Neuronal stem cell (in vitro differentiated cells): ENCODE data around the gene SPAG6.
A peak's percentile ranks its signal among the peaks of the same experiment; 100 is the strongest.

Experiments used
- DNase-seq: peaks from one replicate; pipeline ENCODE4 v3.0.0-alpha.2; 2013; ENCODE audit warnings: low spot score
- H2AFZ ChIP-seq: one replicate; pipeline ENCODE4 v1.6.1; 2013; ENCODE audit warnings: mild to moderate bottlenecking, low read length, inconsistent platforms
- H2AK5ac ChIP-seq: 2 replicates; pipeline ENCODE4 v1.6.1; 2013; ENCODE audit warnings: low read depth, mild to moderate bottlenecking, inconsistent platforms, low read length, moderate library complexity, mixed read lengths
- H2BK120ac ChIP-seq: 2 replicates; pipeline ENCODE4 v1.6.1; 2013; ENCODE audit warnings: low read depth, mild to moderate bottlenecking, inconsistent platforms, low read length, moderate library complexity, mixed read lengths
- H2BK12ac ChIP-seq: one replicate; pipeline ENCODE4 v1.6.1; 2013; ENCODE audit warnings: low read length, inconsistent platforms
- H2BK15ac ChIP-seq: 2 replicates; pipeline ENCODE4 v1.6.1; 2013; ENCODE audit warnings: mild to moderate bottlenecking, low read length, inconsistent platforms, mixed read lengths
- H2BK5ac ChIP-seq: one replicate; pipeline ENCODE4 v1.6.1; 2013; ENCODE audit warnings: inconsistent platforms, mild to moderate bottlenecking, low read length, moderate library complexity
- H3K14ac ChIP-seq: one replicate; pipeline ENCODE4 v1.6.1; 2013; ENCODE audit warnings: low read length, inconsistent platforms
- H3K18ac ChIP-seq: 2 replicates; pipeline ENCODE4 v1.6.1; 2013; ENCODE audit warnings: low read length, inconsistent platforms
- H3K23ac ChIP-seq: 2 replicates; pipeline ENCODE4 v1.6.1; 2013; ENCODE audit warnings: low read depth, mild to moderate bottlenecking, mixed read lengths, low read length, inconsistent platforms; ENCODE audit not compliant: poor library complexity
- H3K27ac ChIP-seq: replicated peaks from 3 replicates; pipeline ENCODE4 v1.5.1; 2013; ENCODE audit warnings: low read length, inconsistent platforms
- H3K27me3 ChIP-seq, 3 experiments: 2 replicates each; pipeline ENCODE4 v1.6.1; 2013; ENCODE audit warnings: low read length in 3 of 3, mild to moderate bottlenecking in 2 of 3, inconsistent platforms in 1 of 3, low read depth in 1 of 3, mixed read lengths in 1 of 3, moderate library complexity in 1 of 3; ENCODE audit not compliant: control insufficient read depth in 3 of 3, insufficient read depth in 3 of 3
- H3K36me3 ChIP-seq, 2 donors: replicated peaks in 1 of 2; 2 replicates each; pipeline ENCODE4 v1.6.1; 2013; ENCODE audit warnings: low read length in 2 of 2; ENCODE audit not compliant: control insufficient read depth in 2 of 2, insufficient read depth in 2 of 2
- H3K4ac ChIP-seq: 2 replicates; pipeline ENCODE4 v1.6.1; 2013; ENCODE audit warnings: inconsistent platforms, mild to moderate bottlenecking, low read length, moderate library complexity
- H3K4me1 ChIP-seq, 2 donors: 1 replicate in 1 of 2; 2 replicates in 1 of 2; pipeline ENCODE4 v1.6.1; 2013; ENCODE audit warnings: low read length in 2 of 2, low read depth in 1 of 2; ENCODE audit not compliant: control insufficient read depth in 2 of 2, insufficient read depth in 1 of 2
- H3K4me2 ChIP-seq: one replicate; pipeline ENCODE4 v1.6.1; 2013; ENCODE audit warnings: mild to moderate bottlenecking, low read length, inconsistent platforms; ENCODE audit not compliant: insufficient read depth, poor library complexity, severe bottlenecking
- H3K4me3 ChIP-seq, 2 donors: 2 replicates each; pipeline ENCODE4 v1.5.1; 2013; ENCODE audit warnings: low read length in 2 of 2, mild to moderate bottlenecking in 2 of 2, inconsistent platforms in 1 of 2, moderate library complexity in 1 of 2
- H3K79me1 ChIP-seq: one replicate; pipeline ENCODE4 v1.6.1; 2013; ENCODE audit warnings: low read depth, mild to moderate bottlenecking, inconsistent platforms, low read length, moderate library complexity
- H3K9ac ChIP-seq: one replicate; pipeline ENCODE4 v1.6.1; 2013; ENCODE audit warnings: mild to moderate bottlenecking, low read depth, low read length, inconsistent platforms; ENCODE audit not compliant: poor library complexity
- H3K9me3 ChIP-seq, 2 donors: replicated peaks in 1 of 2; 2 replicates each; pipeline versions ENCODE3 to v1.6.1; 2013; ENCODE audit warnings: low read length in 2 of 2, mild to moderate bottlenecking in 2 of 2, inconsistent platforms in 1 of 2, low read depth in 1 of 2, mixed read lengths in 1 of 2, moderate library complexity in 1 of 2; ENCODE audit not compliant: control insufficient read depth in 2 of 2, insufficient read depth in 1 of 2
- H4K8ac ChIP-seq: one replicate; pipeline ENCODE4 v1.6.1; 2013; ENCODE audit warnings: low read depth, mild to moderate bottlenecking, inconsistent platforms, low read length, moderate library complexity
- H4K91ac ChIP-seq: one replicate; pipeline ENCODE4 v1.6.1; 2013; ENCODE audit warnings: low read length, low read depth, mild to moderate bottlenecking, inconsistent platforms; ENCODE audit not compliant: poor library complexity
- WGBS, 2 donors: extraction: QIAGEN DNeasy Blood & Tissue Kit; methylation state at CpG; one replicate each; pipeline ENCODE4 v1.1.7; 2013; ENCODE audit warnings: missing lambda C conversion rate in 2 of 2, mixed read lengths in 1 of 2; ENCODE audit not compliant: insufficient read length in 2 of 2, insufficient replicate concordance in 1 of 2; ENCODE audit errors: extremely low coverage in 2 of 2; 5-methylcytosine and 5-hydroxymethylcytosine counted together

The SPAG6 gene

GRCh38 chr10:22320591-22321155 is 24.6 kb upstream of the SPAG6 start, which contains the start of gene BMI1:
Gene BMI1 (plus strand): TSS chr10:22321099. CDS start chr10:22326450, 5,351 bp downstream.
- peak within 1 kb of the TSS; percentile 81 for H2BK15ac ChIP-seq
- H3K23ac ChIP-seq = peak within 1 kb of the TSS; percentile 93
- H3K9ac ChIP-seq = peak within 1 kb of the TSS; percentile 95
- H3K27ac ChIP-seq = peak within 1 kb of the TSS; percentile 66
- no CpG with 5 or more reads among the region's 85 CpGs for WGBS, 2 donors
- H2BK120ac ChIP-seq = peak within 1 kb of the TSS; percentile 94
- peak within 1 kb of the TSS; percentile 84 for H2AK5ac ChIP-seq
- peaks cover 8 to 28% of the 10 kb centered on the region in 2 donors for H3K4me1 ChIP-seq
- H3K14ac ChIP-seq = peak within 1 kb of the TSS; percentile 56
- peak within 1 kb of the TSS; percentile 53 for H4K91ac ChIP-seq
- peak within 1 kb of the TSS; percentile 99 for H3K18ac ChIP-seq
- peaks cover 10 to 41% (median 26%) of the 10 kb centered on the region in 3 experiments for H3K27me3 ChIP-seq
- H2AFZ ChIP-seq = peak within 1 kb of the TSS; percentile 87
- H3K79me1 ChIP-seq = no peaks in the 10 kb centered on the region
- H3K9me3 ChIP-seq = no peaks in the 10 kb centered on the region
- H3K4me2 ChIP-seq = peak within 1 kb of the TSS; percentile 80
- peak within 1 kb of the TSS; percentile 66 for H2BK5ac ChIP-seq
- no peak within 1 kb of the TSS for H3K4ac ChIP-seq
- peak within 1 kb of the TSS; percentile 82 for H4K8ac ChIP-seq
- peak within 1 kb of the TSS; percentile 65 to 97 for H3K4me3 ChIP-seq
- peak; percentile 72 for DNase-seq
- no peaks in the 10 kb centered on the region for H3K36me3 ChIP-seq
- peak within 1 kb of the TSS; percentile 97 for H2BK12ac ChIP-seq

DNA sequence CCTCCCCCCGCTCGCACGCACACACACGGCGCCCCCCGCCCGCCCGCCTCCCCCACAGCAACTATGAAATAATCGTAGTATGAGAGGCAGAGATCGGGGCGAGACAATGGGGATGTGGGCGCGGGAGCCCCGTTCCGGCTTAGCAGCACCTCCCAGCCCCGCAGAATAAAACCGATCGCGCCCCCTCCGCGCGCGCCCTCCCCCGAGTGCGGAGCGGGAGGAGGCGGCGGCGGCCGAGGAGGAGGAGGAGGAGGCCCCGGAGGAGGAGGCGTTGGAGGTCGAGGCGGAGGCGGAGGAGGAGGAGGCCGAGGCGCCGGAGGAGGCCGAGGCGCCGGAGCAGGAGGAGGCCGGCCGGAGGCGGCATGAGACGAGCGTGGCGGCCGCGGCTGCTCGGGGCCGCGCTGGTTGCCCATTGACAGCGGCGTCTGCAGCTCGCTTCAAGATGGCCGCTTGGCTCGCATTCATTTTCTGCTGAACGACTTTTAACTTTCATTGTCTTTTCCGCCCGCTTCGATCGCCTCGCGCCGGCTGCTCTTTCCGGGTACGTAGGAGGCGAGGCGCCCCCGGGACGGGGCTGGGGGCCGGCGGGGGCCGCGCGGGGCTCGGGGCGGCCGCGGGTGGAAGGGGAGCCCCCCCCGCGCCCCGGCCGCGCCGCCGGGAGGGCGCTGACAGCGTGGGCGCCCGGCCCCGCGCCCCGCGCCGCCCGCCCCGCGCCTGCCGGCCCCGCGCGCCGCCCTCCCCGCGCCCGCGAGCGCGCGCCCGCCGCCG is 24.0 kb upstream of the SPAG6 start:
- Histone ChIP-seq H3K9me3 (no peaks in the 10 kb centered on the region), H4K8ac (peak overlapping the region; percentile 82), H3K18ac (peak overlapping the region; percentile 99), H4K91ac (peak overlapping the region; percentile 53), H3K14ac (peak overlapping the region; percentile 56), H3K23ac (peak overlapping the region; percentile 93), H3K4ac (no peak overlapping the region), H2AK5ac (peak overlapping the region; percentile 84), H2BK120ac (peak overlapping the region; percentile 94), H3K27ac (peak overlapping the region; percentile 66), H3K9ac (peak overlapping the region; percentile 95), H2BK15ac (peak overlapping the region; percentile 81), H3K4me3 (peak overlapping the region; percentile 65 to 97), H3K4me1 (peaks cover 8 to 30% of the 10 kb centered on the region in 2 donors), H3K36me3 (peaks cover 0 to 2% of the 10 kb centered on the region in 2 donors), H3K4me2 (peak overlapping the region; percentile 69), H3K27me3 (peaks cover 10 to 43% (median 26%) of the 10 kb centered on the region in 3 experiments), H2BK5ac (peak overlapping the region; percentile 66), H3K79me1 (no peaks in the 10 kb centered on the region), H2BK12ac (peak overlapping the region; percentile 97), H2AFZ (peak overlapping the region; percentile 87)
- WGBS, 2 donors = no CpG with 5 or more reads among the region's 114 CpGs
- DNase-seq = peak; percentile 75

DNA sequence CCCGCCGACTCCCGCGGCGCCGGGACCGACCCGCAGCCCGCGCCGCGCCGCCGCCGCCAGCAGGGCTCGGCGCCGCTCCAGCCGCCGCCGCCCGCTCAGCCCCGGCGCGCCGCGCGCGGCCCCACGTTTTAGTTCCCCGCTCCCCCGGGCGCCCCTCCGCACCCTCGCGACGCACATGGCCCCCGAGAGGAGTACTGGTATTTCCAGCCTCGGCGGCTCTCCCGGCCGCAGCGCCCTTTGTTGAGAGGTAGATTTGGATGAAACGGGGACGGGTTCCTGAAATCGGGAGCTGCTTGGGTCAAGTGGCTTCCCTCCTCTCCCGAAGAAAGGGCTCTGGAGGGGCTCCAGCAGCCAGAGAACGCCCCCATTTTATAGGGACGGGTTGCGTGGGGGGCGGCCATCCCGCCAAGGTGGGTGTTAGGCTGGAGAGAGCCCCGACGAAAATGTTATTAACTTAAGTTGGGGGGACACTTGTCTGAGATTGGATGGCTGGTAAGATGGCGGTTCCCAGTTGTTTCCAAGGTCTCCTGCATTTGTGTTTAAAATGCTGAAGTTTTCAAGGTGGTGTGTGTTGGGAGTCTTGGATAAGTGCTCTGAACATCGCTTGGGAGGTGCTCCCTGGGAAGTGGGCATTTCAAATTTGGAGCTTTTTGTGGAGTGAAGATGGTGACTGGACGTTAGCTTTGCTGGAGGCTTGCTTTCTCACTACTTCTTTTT is 23.2 kb upstream of the SPAG6 start:
- H3K14ac ChIP-seq = no peak overlapping the region
- H3K4ac ChIP-seq = no peak overlapping the region
- WGBS, 2 donors = no CpG with 5 or more reads among the region's 57 CpGs
- H3K27ac ChIP-seq = no peak overlapping the region
- H2AFZ ChIP-seq = peak overlapping the region; percentile 78
- peak overlapping the region; percentile 81 for H3K9ac ChIP-seq
- peak overlapping the region; percentile 56 for H2AK5ac ChIP-seq
- H3K27me3 ChIP-seq = peaks cover 10 to 44% (median 26%) of the 10 kb centered on the region in 3 experiments
- peak overlapping the region; percentile 94 for H3K18ac ChIP-seq
- H3K4me3 ChIP-seq = peak overlapping the region; percentile 53 to 92
- H3K79me1 ChIP-seq = no peaks in the 10 kb centered on the region
- no peak overlapping the region for H4K8ac ChIP-seq
- DNase-seq = peak; percentile 43
- H3K36me3 ChIP-seq = peaks cover 0 to 9% of the 10 kb centered on the region in 2 donors
- no peak overlapping the region for H2BK5ac ChIP-seq
- peak overlapping the region; percentile 80 for H3K4me2 ChIP-seq
- no peak overlapping the region for H2BK15ac ChIP-seq
- H3K4me1 ChIP-seq = peaks cover 6 to 34% of the 10 kb centered on the region in 2 donors
- H3K23ac ChIP-seq = no peak overlapping the region
- no peaks in the 10 kb centered on the region for H3K9me3 ChIP-seq
- H2BK12ac ChIP-seq = no peak overlapping the region
- no peak overlapping the region for H4K91ac ChIP-seq
- H2BK120ac ChIP-seq = no peak overlapping the region
